ENCODE results near the gene GPC6. TPM values are rescaled to one million over a fixed set of nuclear protein-coding genes. Genes with fewer than 3 reads are reported as not detected.

GPC6 gene
- total and polyA plus RNA-seq, 2 experiments from 2014 or later = 26.0 to 92.8 TPM

DNA sequence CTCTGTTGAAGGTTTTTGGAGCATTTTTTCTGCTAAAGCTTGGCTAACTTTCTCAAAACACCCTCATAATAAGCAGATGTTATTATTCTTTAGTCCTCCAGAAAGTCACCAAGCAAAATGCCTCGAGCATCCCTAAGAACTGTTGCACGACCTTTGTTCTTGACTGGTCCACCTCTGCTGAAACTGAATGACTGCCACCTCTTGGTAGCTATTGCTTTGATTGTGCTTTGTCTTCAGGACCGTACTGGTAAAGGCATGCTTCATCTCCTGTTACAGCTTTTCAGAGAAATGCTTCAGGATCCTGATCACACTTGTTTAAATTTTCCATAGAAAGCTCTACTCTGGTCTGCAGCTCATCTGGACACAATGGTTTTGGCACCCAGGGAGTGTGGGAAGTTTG is 998.1 kb downstream of the GPC6 start:
- WGBS (ENCODE audit: low lambda C conversion rate, missing lambda C conversion rate) = 84% methylated on average over 3 of the region's 3 CpGs
- no peak for DNase-seq (ENCODE audit: low spot score)
- H3K27ac ChIP-seq = no peak overlapping the region

DNA sequence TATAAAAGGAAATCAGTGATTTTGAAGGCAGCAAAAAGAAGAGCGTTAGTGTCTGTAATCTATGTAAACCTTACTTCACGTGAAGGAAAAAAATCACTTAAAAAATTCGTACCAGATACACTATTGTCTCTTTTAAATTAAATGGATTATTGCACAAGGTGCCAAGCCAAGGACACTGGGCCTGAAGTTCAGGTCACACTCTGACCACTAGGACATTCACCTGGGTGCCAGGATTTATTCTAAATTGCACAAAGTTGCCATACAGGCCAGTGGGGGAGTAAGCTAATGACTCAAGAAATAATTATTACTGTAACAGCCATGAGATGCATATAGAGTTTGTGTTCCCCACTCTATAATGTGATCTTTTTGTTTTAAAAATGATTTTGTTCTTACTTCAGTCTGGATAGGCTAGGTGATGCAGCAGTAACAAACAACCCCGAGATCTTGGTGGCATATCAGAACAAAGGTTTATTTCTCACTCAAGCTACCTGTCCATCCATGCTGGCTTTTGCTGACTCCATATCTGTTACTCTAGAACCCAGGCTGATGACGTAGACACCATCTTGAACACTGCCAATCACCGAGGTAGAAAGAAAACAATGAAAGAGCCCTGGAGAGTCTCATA is 1000.8 kb downstream of the GPC6 start:
- H3K4me3 ChIP-seq = no peak overlapping the region
- no peak overlapping the region for H2AFZ ChIP-seq
- H4K20me1 ChIP-seq (ENCODE audit: insufficient read depth, poor library complexity, severe bottlenecking) = no peaks in the 10 kb centered on the region
- H3K9me3 ChIP-seq (ENCODE audit: low read depth) = no peaks in the 10 kb centered on the region
- no peak for DNase-seq (ENCODE audit: low spot score)
- no peak for TF ChIP-seq CTCF (IDR thresholded peaks at IDR 0.05; ENCODE audit: poor library complexity)
- no peak for TF ChIP-seq EZH2phosphoT487 (IDR thresholded peaks at IDR 0.05; ENCODE audit: low read depth, severe bottlenecking, unreplicated experiment)
- no peak for TF ChIP-seq EZH2 (IDR thresholded peaks at IDR 0.05; ENCODE audit: borderline replicate concordance)
- H3K79me2 ChIP-seq = no peaks in the 10 kb centered on the region
- no peaks in the 10 kb centered on the region for H3K36me3 ChIP-seq (replicated peaks; ENCODE audit: insufficient read depth, low read depth)
- H3K4me1 ChIP-seq (ENCODE audit: insufficient read depth) = no peaks in the 10 kb centered on the region
- WGBS (ENCODE audit: low lambda C conversion rate, missing lambda C conversion rate) = 96% methylated on average over 6 of the region's 6 CpGs
- no peaks in the 10 kb centered on the region for H3K27me3 ChIP-seq
- H3K9me2 ChIP-seq (replicated peaks; ENCODE audit: insufficient read depth) = no peaks in the 10 kb centered on the region
- H3K27ac ChIP-seq = no peak overlapping the region
- H3K4me2 ChIP-seq = no peak overlapping the region

More for the DNA sequence above, 998.1 kb downstream of the GPC6 start:
- no peak for TF ChIP-seq CTCF (IDR thresholded peaks at IDR 0.05; ENCODE audit: poor library complexity)
- H3K79me2 ChIP-seq = no peaks in the 10 kb centered on the region
- no peaks in the 10 kb centered on the region for H3K9me3 ChIP-seq (ENCODE audit: low read depth)
- no peaks in the 10 kb centered on the region for H3K36me3 ChIP-seq (replicated peaks; ENCODE audit: insufficient read depth, low read depth)
- H3K4me1 ChIP-seq (ENCODE audit: insufficient read depth) = no peaks in the 10 kb centered on the region
- H4K20me1 ChIP-seq (ENCODE audit: insufficient read depth, poor library complexity, severe bottlenecking) = no peaks in the 10 kb centered on the region
- no peaks in the 10 kb centered on the region for H3K9me2 ChIP-seq (replicated peaks; ENCODE audit: insufficient read depth)
- no peak overlapping the region for H3K4me3 ChIP-seq
- H2AFZ ChIP-seq = no peak overlapping the region
- H3K4me2 ChIP-seq = no peak overlapping the region
- no peaks in the 10 kb centered on the region for H3K27me3 ChIP-seq

DNA sequence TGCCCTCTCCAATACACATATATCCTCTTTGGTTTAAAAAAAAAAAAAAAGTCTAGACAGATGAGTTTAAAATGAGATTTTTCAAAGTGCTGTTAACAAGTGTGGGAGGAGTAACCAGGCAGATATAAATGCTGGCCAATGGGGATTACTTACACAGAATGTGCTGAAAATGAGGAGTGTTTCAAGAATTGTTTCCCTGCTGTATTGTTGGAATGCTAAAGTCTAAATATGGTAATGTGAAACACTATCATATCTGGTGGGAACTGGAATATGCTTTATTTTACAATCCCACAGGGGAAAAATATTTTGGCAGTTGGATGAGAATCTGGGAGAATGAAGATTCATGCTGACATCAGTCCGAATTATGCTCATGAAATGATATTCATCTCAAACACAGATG is 1002.2 kb downstream of the GPC6 start:
- no peaks in the 10 kb centered on the region for H3K4me1 ChIP-seq (ENCODE audit: insufficient read depth)

More for the DNA sequence above, 1002.2 kb downstream of the GPC6 start:
- no peaks in the 10 kb centered on the region for H4K20me1 ChIP-seq (ENCODE audit: insufficient read depth, poor library complexity, severe bottlenecking)
- H3K4me3 ChIP-seq = no peak overlapping the region
- no peak overlapping the region for H3K27ac ChIP-seq
- 96% methylated on average over 1 of the region's 1 CpG for whole genome bisulfite sequencing (ENCODE audit: low lambda C conversion rate, missing lambda C conversion rate)
- no peaks in the 10 kb centered on the region for H3K9me2 ChIP-seq (replicated peaks; ENCODE audit: insufficient read depth)
- no peak for DNase-seq (ENCODE audit: low spot score)
- H2AFZ ChIP-seq = no peak overlapping the region
- no peak for TF ChIP-seq EZH2 (IDR thresholded peaks at IDR 0.05; ENCODE audit: borderline replicate concordance)
- no peak for TF ChIP-seq CTCF (IDR thresholded peaks at IDR 0.05; ENCODE audit: poor library complexity)
- TF ChIP-seq EZH2phosphoT487 (IDR thresholded peaks at IDR 0.05; ENCODE audit: low read depth, severe bottlenecking, unreplicated experiment) = no peak
- H3K79me2 ChIP-seq = no peaks in the 10 kb centered on the region
- H3K36me3 ChIP-seq (replicated peaks; ENCODE audit: insufficient read depth, low read depth) = no peaks in the 10 kb centered on the region
- H3K4me2 ChIP-seq = no peak overlapping the region
- no peaks in the 10 kb centered on the region for H3K9me3 ChIP-seq (ENCODE audit: low read depth)
- H3K27me3 ChIP-seq = no peaks in the 10 kb centered on the region
